Mesendoderm (in vitro differentiated cells): ENCODE data around the gene SAMSN1.

Experiments
- DNase-seq: peaks from one replicate; pipeline ENCODE4 v3.0.0; 2013
- H2AK5ac ChIP-seq: 2 replicates; pipeline ENCODE4 v1.6.1; 2013; ENCODE audit warnings: low read length, inconsistent platforms
- H2BK120ac ChIP-seq: 2 replicates; pipeline ENCODE4 v1.6.1; 2013; ENCODE audit warnings: low read depth, mild to moderate bottlenecking, low read length, moderate library complexity, mixed read lengths
- H2BK15ac ChIP-seq: replicated peaks from 2 replicates; pipeline ENCODE4 v1.6.1; 2013; ENCODE audit warnings: low read depth, mild to moderate bottlenecking, moderate library complexity
- H2BK5ac ChIP-seq: 2 replicates; pipeline ENCODE4 v1.6.1; 2013; ENCODE audit warnings: low read length, inconsistent platforms
- H3K18ac ChIP-seq: 2 replicates; pipeline ENCODE4 v1.6.1; 2013; ENCODE audit warnings: mild to moderate bottlenecking, low read length, mixed read lengths
- H3K23ac ChIP-seq: one replicate; pipeline ENCODE4 v1.6.1; 2013; ENCODE audit warnings: low read length
- H3K27ac ChIP-seq: 2 replicates; pipeline ENCODE4 v1.5.1; 2013; ENCODE audit warnings: low read depth, mild to moderate bottlenecking, inconsistent platforms, low read length, moderate library complexity
- H3K27me3 ChIP-seq: 2 replicates; pipeline ENCODE4 v1.6.1; 2013; ENCODE audit warnings: low read length, control low read depth, mild to moderate bottlenecking, inconsistent platforms; ENCODE audit not compliant: insufficient read depth, poor library complexity
- H3K36me3 ChIP-seq: 2 replicates; pipeline ENCODE4 v1.6.1; 2013; ENCODE audit warnings: low read length, inconsistent platforms; ENCODE audit not compliant: control insufficient read depth, insufficient read depth
- H3K4ac ChIP-seq: one replicate; pipeline ENCODE4 v1.6.1; 2013; ENCODE audit warnings: low read depth, mild to moderate bottlenecking, low read length, moderate library complexity
- H3K4me1 ChIP-seq: 2 replicates; pipeline ENCODE4 v1.6.1; 2013; ENCODE audit warnings: low read depth, low read length, inconsistent platforms; ENCODE audit not compliant: control insufficient read depth
- H3K4me2 ChIP-seq: 2 replicates; pipeline ENCODE4 v1.6.1; 2013; ENCODE audit warnings: low read length
- H3K4me3 ChIP-seq: 2 replicates; pipeline ENCODE4 v1.5.1; 2013; ENCODE audit warnings: mild to moderate bottlenecking, low read length
- H3K56ac ChIP-seq: one replicate; pipeline ENCODE4 v1.6.1; 2013; ENCODE audit warnings: low read length
- H3K79me1 ChIP-seq: 2 replicates; pipeline ENCODE4 v1.6.1; 2013; ENCODE audit warnings: low read length, inconsistent platforms
- H3K79me2 ChIP-seq: 2 replicates; pipeline ENCODE4 v1.6.1; 2013; ENCODE audit warnings: mild to moderate bottlenecking, low read length; ENCODE audit not compliant: control insufficient read depth, insufficient read depth
- H3K9ac ChIP-seq: 2 replicates; pipeline ENCODE4 v1.6.1; 2013; ENCODE audit warnings: low read length, inconsistent platforms
- H4K5ac ChIP-seq: one replicate; pipeline ENCODE4 v1.6.1; 2013; ENCODE audit warnings: low read length
- H4K8ac ChIP-seq: one replicate; pipeline ENCODE4 v1.6.1; 2013; ENCODE audit warnings: low read depth, mild to moderate bottlenecking, control low read depth, low read length, moderate library complexity
- WGBS: extraction: QIAGEN DNeasy Blood & Tissue Kit; methylation state at CpG from one replicate; pipeline ENCODE4 v1.1.7; 2013; ENCODE audit warnings: low lambda C conversion rate, missing lambda C conversion rate; ENCODE audit not compliant: insufficient coverage; ENCODE audit errors: extremely low coverage; 5-methylcytosine and 5-hydroxymethylcytosine counted together

The SAMSN1 gene

GRCh38 chr21:14569868-14570267, 23.8 kb upstream of the SAMSN1 start:
- WGBS: no CpG with 5 or more reads among the region's 6 CpGs
- no peak overlapping the region for H3K9ac ChIP-seq
- DNase-seq: no peak

GRCh38 chr21:14569026-14569621, 23.0 kb upstream of the SAMSN1 start:
- no peak overlapping the region for H3K23ac ChIP-seq
- no peak overlapping the region for H3K18ac ChIP-seq
- H3K4me2 ChIP-seq: no peak overlapping the region
- H3K4me1 ChIP-seq: no peaks in the 10 kb centered on the region
- H3K9ac ChIP-seq: no peak overlapping the region
- H2BK120ac ChIP-seq: no peak overlapping the region
- no peak overlapping the region for H2BK5ac ChIP-seq
- no CpG with 5 or more reads among the region's 3 CpGs for WGBS
- no peak overlapping the region for H4K5ac ChIP-seq
- DNase-seq: no peak
- no peak overlapping the region for H3K4me3 ChIP-seq
- no peak overlapping the region for H2AK5ac ChIP-seq
- H3K36me3 ChIP-seq: no peaks in the 10 kb centered on the region
- no peak overlapping the region for H4K8ac ChIP-seq
- no peaks in the 10 kb centered on the region for H3K27me3 ChIP-seq
- H3K27ac ChIP-seq: no peak overlapping the region
- no peaks in the 10 kb centered on the region for H3K79me1 ChIP-seq
- H3K4ac ChIP-seq: no peak overlapping the region
- H3K56ac ChIP-seq: no peak overlapping the region
- H2BK15ac ChIP-seq: no peak overlapping the region
- H3K79me2 ChIP-seq: no peaks in the 10 kb centered on the region

More at GRCh38 chr21:14569868-14570267, 23.8 kb upstream of the SAMSN1 start:
- no peak overlapping the region for H4K5ac ChIP-seq
- no peak overlapping the region for H2BK120ac ChIP-seq
- no peak overlapping the region for H3K18ac ChIP-seq
- no peak overlapping the region for H3K4me3 ChIP-seq
- no peak overlapping the region for H2BK5ac ChIP-seq
- no peaks in the 10 kb centered on the region for H3K36me3 ChIP-seq
- H2BK15ac ChIP-seq: no peak overlapping the region
- H3K79me2 ChIP-seq: no peaks in the 10 kb centered on the region
- H3K4ac ChIP-seq: no peak overlapping the region
- no peaks in the 10 kb centered on the region for H3K79me1 ChIP-seq
- no peak overlapping the region for H4K8ac ChIP-seq
- no peak overlapping the region for H3K27ac ChIP-seq
- H2AK5ac ChIP-seq: no peak overlapping the region
- no peak overlapping the region for H3K56ac ChIP-seq
- H3K23ac ChIP-seq: no peak overlapping the region
- no peak overlapping the region for H3K4me2 ChIP-seq
- H3K27me3 ChIP-seq: no peaks in the 10 kb centered on the region
- no peaks in the 10 kb centered on the region for H3K4me1 ChIP-seq

- Histone ChIP-seq H3K9ac (no peak overlapping the region), H3K79me1 (no peaks in the 10 kb centered on the region), H2BK15ac (no peak overlapping the region), H2BK120ac (no peak overlapping the region), H2BK5ac (no peak overlapping the region), H3K79me2 (no peaks in the 10 kb centered on the region), H2AK5ac (no peak overlapping the region), H3K56ac (no peak overlapping the region), H4K8ac (no peak overlapping the region), H3K4ac (no peak overlapping the region), H3K27ac (no peak overlapping the region), H3K36me3 (no peaks in the 10 kb centered on the region), H3K18ac (no peak overlapping the region), H3K4me2 (no peak overlapping the region), H3K4me1 (no peaks in the 10 kb centered on the region), H3K4me3 (no peak overlapping the region), H3K23ac (no peak overlapping the region), H3K27me3 (no peaks in the 10 kb centered on the region), H4K5ac (no peak overlapping the region)
- no CpG with 5 or more reads among the region's 7 CpGs for WGBS
- no peak for DNase-seq
Measured at GRCh38 chr21:14567331-14568279, 21.5 kb upstream of the SAMSN1 start.

GRCh38 chr21:14566894-14567293, 20.8 kb upstream of the SAMSN1 start:
- Histone ChIP-seq H3K18ac (no peak overlapping the region), H2BK5ac (no peak overlapping the region), H3K4me2 (no peak overlapping the region), H3K79me1 (no peaks in the 10 kb centered on the region), H3K4ac (no peak overlapping the region), H2AK5ac (no peak overlapping the region), H2BK15ac (no peak overlapping the region), H4K8ac (no peak overlapping the region), H3K27me3 (no peaks in the 10 kb centered on the region), H2BK120ac (no peak overlapping the region), H3K23ac (no peak overlapping the region), H3K79me2 (no peaks in the 10 kb centered on the region), H4K5ac (no peak overlapping the region), H3K36me3 (no peaks in the 10 kb centered on the region), H3K9ac (no peak overlapping the region), H3K27ac (no peak overlapping the region), H3K4me3 (no peak overlapping the region), H3K56ac (no peak overlapping the region), H3K4me1 (no peaks in the 10 kb centered on the region)
- WGBS: no CpG with 5 or more reads among the region's 5 CpGs
- DNase-seq: no peak

DNA sequence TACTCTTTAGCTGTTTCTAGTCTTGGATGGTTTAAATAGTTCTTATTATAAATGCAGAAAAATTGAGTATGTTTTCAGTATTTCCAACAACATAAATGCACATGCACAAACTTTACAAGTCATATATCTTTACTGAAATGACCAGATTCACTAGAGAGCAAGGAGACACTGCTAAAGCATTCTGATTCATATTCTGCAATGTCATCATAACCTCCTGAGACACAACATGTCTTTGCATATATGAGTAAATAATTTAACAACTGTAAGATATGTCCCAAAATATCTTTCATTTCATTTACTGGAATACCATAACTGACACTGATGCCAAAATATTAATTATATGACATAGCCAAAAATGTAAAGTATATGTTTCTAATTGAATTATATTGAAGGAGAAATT, 16.8 kb upstream of the SAMSN1 start:
- Histone ChIP-seq H2AK5ac (no peak overlapping the region), H2BK5ac (no peak overlapping the region), H3K79me1 (no peaks in the 10 kb centered on the region), H3K27ac (no peak overlapping the region), H3K4ac (no peak overlapping the region), H3K4me1 (no peaks in the 10 kb centered on the region), H3K4me3 (no peak overlapping the region), H3K27me3 (no peaks in the 10 kb centered on the region), H3K56ac (no peak overlapping the region), H3K36me3 (no peaks in the 10 kb centered on the region), H3K4me2 (no peak overlapping the region), H3K18ac (no peak overlapping the region), H2BK15ac (no peak overlapping the region), H4K5ac (no peak overlapping the region), H3K79me2 (no peaks in the 10 kb centered on the region), H3K23ac (no peak overlapping the region), H4K8ac (no peak overlapping the region), H3K9ac (no peak overlapping the region), H2BK120ac (no peak overlapping the region)
- no peak for DNase-seq
